ENCODE results near the gene ARHGAP8. TPM values are rescaled to one million over a fixed set of nuclear protein-coding genes. Genes with fewer than 3 reads are reported as not detected.

Gene ARHGAP8
- total RNA-seq: under 1 TPM in 1 of 2 donors, not detected in 1; 0.24 TPM

- no peaks in the 10 kb centered on the region for H3K36me3 ChIP-seq
- H3K9me3 ChIP-seq: peaks cover 0 to 15% of the 10 kb centered on the region in 2 donors
- H3K4me3 ChIP-seq: peak within 1 kb of the TSS in 1 of 2 donors; percentile 35
- H3K27ac ChIP-seq: no peak within 1 kb of the TSS
- H3K4me1 ChIP-seq: peaks cover 0 to 16% of the 10 kb centered on the region in 2 donors
- TF ChIP-seq CTCF (IDR thresholded peaks at IDR 0.05): no peak
- H3K27me3 ChIP-seq: peaks cover 3 to 9% of the 10 kb centered on the region in 2 donors
- DNase-seq (ENCODE audit: low spot score): no peak
Measured at GRCh38 chr22:44752285-44753188, at the start of gene ARHGAP8. ARHGAP8 (plus strand) TSS chr22:44752575; CDS start chr22:44786528, 33,953 bp downstream.

GRCh38 chr22:44703255-44703870, 49.0 kb upstream of the ARHGAP8 start:
- H3K36me3 ChIP-seq: no peaks in the 10 kb centered on the region
- H3K9me3 ChIP-seq: no peaks in the 10 kb centered on the region
- DNase-seq (ENCODE audit: low spot score): no peak
- no peaks in the 10 kb centered on the region for H3K27me3 ChIP-seq
- no peak overlapping the region for H3K27ac ChIP-seq
- no peak for TF ChIP-seq CTCF (IDR thresholded peaks at IDR 0.05)
- H3K4me3 ChIP-seq: peak overlapping the region; percentile 52 to 68
- H3K4me1 ChIP-seq: peaks cover 0 to 31% of the 10 kb centered on the region in 2 donors

GRCh38 chr22:44704159-44705021, 48.0 kb upstream of the ARHGAP8 start:
- Histone ChIP-seq H3K4me3 (no peak overlapping the region), H3K36me3 (no peaks in the 10 kb centered on the region), H3K27me3 (no peaks in the 10 kb centered on the region), H3K9me3 (no peaks in the 10 kb centered on the region), H3K27ac (no peak overlapping the region), H3K4me1 (peaks cover 0 to 22% of the 10 kb centered on the region in 2 donors)
- no peak for DNase-seq (ENCODE audit: low spot score)
- TF ChIP-seq CTCF (IDR thresholded peaks at IDR 0.05): no peak

- DNase-seq (ENCODE audit: low spot score): no peak
- Histone ChIP-seq H3K9me3 (no peaks in the 10 kb centered on the region), H3K4me3 (no peak overlapping the region), H3K36me3 (no peaks in the 10 kb centered on the region), H3K4me1 (peaks cover 0 to 21% of the 10 kb centered on the region in 2 donors), H3K27ac (no peak overlapping the region), H3K27me3 (no peaks in the 10 kb centered on the region)
- TF ChIP-seq CTCF (IDR thresholded peaks at IDR 0.05): no peak
Measured at GRCh38 chr22:44705022-44705297, 47.4 kb upstream of the ARHGAP8 start.

GRCh38 chr22:44706488-44706887, 45.9 kb upstream of the ARHGAP8 start:
- DNase-seq (ENCODE audit: low spot score): no peak
- Histone ChIP-seq H3K4me1 (peaks cover 0 to 19% of the 10 kb centered on the region in 2 donors), H3K27ac (no peak overlapping the region), H3K9me3 (no peaks in the 10 kb centered on the region), H3K27me3 (no peaks in the 10 kb centered on the region), H3K36me3 (no peaks in the 10 kb centered on the region), H3K4me3 (no peak overlapping the region)
- no peak for TF ChIP-seq CTCF (IDR thresholded peaks at IDR 0.05)

Measured in right atrium auricular region (tissue), 2 donors.